Neural progenitor cell (in vitro differentiated cells): ENCODE measurements around the gene FRAS1. TPM values are rescaled to one million over a fixed set of nuclear protein-coding genes. Genes with fewer than 3 reads are reported as not detected.
A peak's percentile ranks its signal among the peaks of the same experiment; 100 is the strongest.
"Not testable (repeated sequence)": the region's sequence is repeated elsewhere in the genome, so short reads cannot be mapped to it uniquely, and the experiment has no call there.

Experiments
- DNase-seq: peaks from one replicate; pipeline ENCODE4 v3.0.0-alpha.2; 2016; ENCODE audit warnings: low spot score
- H2AFZ ChIP-seq: fragments of 200-600 bp; sonication (generic); replicated peaks from 2 replicates; pipeline ENCODE4 v1.6.1; 2016; ENCODE audit warnings: antibody characterized with exemption
- H3F3A ChIP-seq: fragments of 200-600 bp; sonication (generic); 2 replicates; pipeline ENCODE4 v1.6.1; 2016; ENCODE audit warnings: antibody characterized with exemption, low read depth
- H3K27ac ChIP-seq: fragments of 200-600 bp; sonication (generic); 2 replicates; pipeline ENCODE4 v1.5.1; 2016; ENCODE audit warnings: mild to moderate bottlenecking
- H3K27me3 ChIP-seq: fragments of 200-600 bp; sonication (generic); 2 replicates; pipeline ENCODE4 v1.6.1; 2016; ENCODE audit warnings: mild to moderate bottlenecking, moderate library complexity
- H3K36me3 ChIP-seq: fragments of 200-600 bp; sonication (generic); 2 replicates; pipeline ENCODE4 v1.5.1; 2016
- H3K4me1 ChIP-seq: fragments of 200-600 bp; sonication (generic); 2 replicates; pipeline ENCODE4 v1.6.1; 2016; ENCODE audit warnings: mixed run types
- H3K4me2 ChIP-seq: fragments of 200-600 bp; sonication (generic); 2 replicates; pipeline ENCODE4 v1.6.1; 2016
- H3K4me3 ChIP-seq: fragments of 200-600 bp; sonication (generic); 2 replicates; pipeline ENCODE4 v1.5.1; 2016
- H3K79me2 ChIP-seq: fragments of 200-600 bp; sonication (generic); 2 replicates; pipeline ENCODE4 v1.6.1; 2016; ENCODE audit warnings: low read depth
- H3K9ac ChIP-seq: fragments of 200-600 bp; sonication (generic); 2 replicates; pipeline ENCODE4 v1.6.1; 2016
- H3K9me3 ChIP-seq: fragments of 200-600 bp; sonication (generic); 2 replicates; pipeline ENCODE4 v1.5.1; 2016; ENCODE audit warnings: low read depth
- H4K20me1 ChIP-seq: fragments of 200-600 bp; sonication (generic); 2 replicates; pipeline ENCODE4 v1.6.1; 2016; ENCODE audit warnings: low read depth
- H3K27ac Mint-ChIP-seq: 3 replicates; pipeline ENCODE4 v1.8.0; 2021; ENCODE audit warnings: mixed read lengths
- H3K27me3 Mint-ChIP-seq: 2 replicates; pipeline ENCODE4 v1.8.0; 2022; ENCODE audit warnings: low read depth, mild to moderate bottlenecking, inconsistent platforms, moderate library complexity, mixed read lengths; ENCODE audit not compliant: insufficient read depth
- H3K36me3 Mint-ChIP-seq: 3 replicates; pipeline ENCODE4 v1.8.0; 2021; ENCODE audit warnings: mixed read lengths
- H3K4me1 Mint-ChIP-seq: 3 replicates; pipeline ENCODE4 v1.8.0; 2021; ENCODE audit warnings: mixed read lengths
- H3K4me3 Mint-ChIP-seq: 3 replicates; pipeline ENCODE4 v1.8.0; 2021; ENCODE audit warnings: mild to moderate bottlenecking, moderate library complexity, mixed read lengths
- H3K9me3 Mint-ChIP-seq: 3 replicates; pipeline ENCODE4 v1.8.0; 2020; ENCODE audit warnings: mixed read lengths
- EZH2 ChIP-seq: fragments of 200-600 bp; sonication (generic); IDR thresholded peaks from 2 replicates; pipeline ENCODE4 v1.6.1; 2017; ENCODE audit warnings: antibody characterized with exemption, mild to moderate bottlenecking, moderate library complexity
- EZH2phosphoT487 ChIP-seq: fragments of 200-600 bp; sonication (generic); IDR thresholded peaks from 2 replicates; pipeline ENCODE4 v1.6.1; 2017; ENCODE audit warnings: antibody characterized with exemption
- total RNA-seq: library from RNA; depleted of rRNA; stranded (reverse); fragments of >200 nt; gene quantifications from 2 replicates; pipeline ENCODE4 v1.2.3, GENCODE V29; 2015; ENCODE audit warnings: low replicate concordance
- TF ChIP-seq, protein P1 (sequence below): fragments of 200-600 bp; sonication (generic); IDR thresholded peaks from 2 replicates; pipeline ENCODE4 v1.5.1; 2017; ENCODE audit warnings: antibody characterized with exemption, mild to moderate bottlenecking

Gene FRAS1
- total RNA-seq, 1 donor from 2014 or later = 21.3 TPM

DNA sequence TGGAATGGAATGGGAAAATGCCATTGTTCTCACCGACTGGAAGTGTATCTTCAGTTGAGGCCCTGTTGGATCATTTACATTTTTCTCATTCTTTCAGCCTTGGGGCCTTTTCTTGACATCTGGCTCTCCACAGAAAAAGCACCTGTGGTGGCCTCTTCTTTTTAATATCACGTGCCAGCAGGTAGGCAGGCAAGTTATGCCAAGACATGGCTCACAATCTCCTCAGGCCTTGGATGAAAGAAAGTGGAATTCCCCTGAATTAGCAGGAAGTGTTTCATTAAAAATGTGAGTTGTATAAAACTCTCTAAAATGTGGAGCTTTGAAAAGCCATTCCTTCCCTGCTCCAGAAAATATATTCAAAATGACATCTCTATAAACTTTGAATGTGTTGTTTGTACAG is 122.1 kb downstream of the FRAS1 start:
- no peak overlapping the region for H3K4me2 ChIP-seq
- Mint-ChIP-seq H3K36me3 (peaks cover 7% of the 10 kb centered on the region), H3K4me3 (no peak overlapping the region), H3K27ac (peak overlapping the region; percentile 16), H3K4me1 (peaks cover 11% of the 10 kb centered on the region), H3K27me3 (no peaks in the 10 kb centered on the region), H3K9me3 (peaks cover 10% of the 10 kb centered on the region)
- H3F3A ChIP-seq = no peaks in the 10 kb centered on the region
- H3K9ac ChIP-seq = no peak overlapping the region
- no peaks in the 10 kb centered on the region for H3K27me3 ChIP-seq
- H3K79me2 ChIP-seq = no peaks in the 10 kb centered on the region
- no peak overlapping the region for H3K27ac ChIP-seq
- H3K4me1 ChIP-seq = peaks cover 10% of the 10 kb centered on the region
- H3K9me3 ChIP-seq = no peaks in the 10 kb centered on the region
- H3K36me3 ChIP-seq = no peaks in the 10 kb centered on the region
- TF ChIP-seq EZH2phosphoT487 (no peak), EZH2 (no peak)
- TF ChIP-seq, protein P1, sequence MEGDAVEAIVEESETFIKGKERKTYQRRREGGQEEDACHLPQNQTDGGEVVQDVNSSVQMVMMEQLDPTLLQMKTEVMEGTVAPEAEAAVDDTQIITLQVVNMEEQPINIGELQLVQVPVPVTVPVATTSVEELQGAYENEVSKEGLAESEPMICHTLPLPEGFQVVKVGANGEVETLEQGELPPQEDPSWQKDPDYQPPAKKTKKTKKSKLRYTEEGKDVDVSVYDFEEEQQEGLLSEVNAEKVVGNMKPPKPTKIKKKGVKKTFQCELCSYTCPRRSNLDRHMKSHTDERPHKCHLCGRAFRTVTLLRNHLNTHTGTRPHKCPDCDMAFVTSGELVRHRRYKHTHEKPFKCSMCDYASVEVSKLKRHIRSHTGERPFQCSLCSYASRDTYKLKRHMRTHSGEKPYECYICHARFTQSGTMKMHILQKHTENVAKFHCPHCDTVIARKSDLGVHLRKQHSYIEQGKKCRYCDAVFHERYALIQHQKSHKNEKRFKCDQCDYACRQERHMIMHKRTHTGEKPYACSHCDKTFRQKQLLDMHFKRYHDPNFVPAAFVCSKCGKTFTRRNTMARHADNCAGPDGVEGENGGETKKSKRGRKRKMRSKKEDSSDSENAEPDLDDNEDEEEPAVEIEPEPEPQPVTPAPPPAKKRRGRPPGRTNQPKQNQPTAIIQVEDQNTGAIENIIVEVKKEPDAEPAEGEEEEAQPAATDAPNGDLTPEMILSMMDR = no peak
- no peak overlapping the region for H2AFZ ChIP-seq
- H3K4me3 ChIP-seq = no peak overlapping the region
- no peak for DNase-seq
- no peaks in the 10 kb centered on the region for H4K20me1 ChIP-seq

GRCh38 chr4:78181681-78182234 is 124.6 kb downstream of the FRAS1 start:
- H3K27ac ChIP-seq, H3K4me2 ChIP-seq, H3F3A ChIP-seq, H3K9me3 Mint-ChIP-seq, H3K27ac Mint-ChIP-seq, H3K4me1 ChIP-seq, DNase-seq, H3K9me3 ChIP-seq, H3K36me3 Mint-ChIP-seq, H4K20me1 ChIP-seq, H3K27me3 ChIP-seq, H3K36me3 ChIP-seq, H2AFZ ChIP-seq, H3K4me3 Mint-ChIP-seq, H3K4me1 Mint-ChIP-seq, H3K9ac ChIP-seq, H3K27me3 Mint-ChIP-seq, H3K4me3 ChIP-seq, H3K79me2 ChIP-seq: not testable (repeated sequence)

- Mint-ChIP-seq H3K4me1 (peaks cover 4% of the 10 kb centered on the region), H3K9me3 (peaks cover 8% of the 10 kb centered on the region), H3K4me3 (no peak overlapping the region), H3K27ac (no peak overlapping the region), H3K36me3 (peaks cover 7% of the 10 kb centered on the region), H3K27me3 (peaks cover under 1% of the 10 kb centered on the region)
- H2AFZ ChIP-seq = no peak overlapping the region
- no peak for DNase-seq
- no peaks in the 10 kb centered on the region for H3K79me2 ChIP-seq
- no peaks in the 10 kb centered on the region for H3K36me3 ChIP-seq
- H3K9ac ChIP-seq = no peak overlapping the region
- H3K4me1 ChIP-seq = no peaks in the 10 kb centered on the region
- no peak overlapping the region for H3K4me3 ChIP-seq
- TF ChIP-seq, protein P1 = no peak
- TF ChIP-seq EZH2phosphoT487 (no peak), EZH2 (no peak)
- no peaks in the 10 kb centered on the region for H3K27me3 ChIP-seq
- H4K20me1 ChIP-seq = no peaks in the 10 kb centered on the region
- no peaks in the 10 kb centered on the region for H3K9me3 ChIP-seq
- no peak overlapping the region for H3K4me2 ChIP-seq
- no peak overlapping the region for H3K27ac ChIP-seq
- H3F3A ChIP-seq = no peaks in the 10 kb centered on the region
These were observed 127.5 kb downstream of the FRAS1 start for GRCh38 chr4:78184584-78184983.

DNA sequence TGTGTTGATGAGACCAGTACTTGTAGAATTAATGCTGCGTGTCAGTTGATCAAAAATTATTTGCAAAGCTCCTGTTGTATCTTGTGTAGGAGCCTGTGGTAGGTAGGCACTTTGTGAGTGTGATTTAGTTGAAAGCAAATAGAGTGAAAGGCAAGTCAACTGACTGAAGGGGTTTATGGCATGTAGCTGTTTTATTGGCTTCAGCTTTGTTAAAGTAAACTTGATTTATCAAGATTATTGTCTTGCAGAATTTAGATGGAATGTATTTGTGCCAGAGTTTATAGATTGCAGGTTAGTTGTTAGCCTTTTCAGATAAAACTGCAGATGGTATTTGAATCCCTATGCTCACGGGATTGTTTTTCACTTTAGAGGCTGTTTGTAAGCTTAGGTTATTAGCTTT is 128.0 kb downstream of the FRAS1 start:
- H3K4me2 ChIP-seq = no peak overlapping the region
- no peak overlapping the region for H2AFZ ChIP-seq
- H3K9me3 ChIP-seq = no peaks in the 10 kb centered on the region
- no peak for TF ChIP-seq EZH2phosphoT487
- TF ChIP-seq, protein P1 = no peak
- no peak for TF ChIP-seq EZH2
- H3K4me1 ChIP-seq = no peaks in the 10 kb centered on the region
- H3K79me2 ChIP-seq = no peaks in the 10 kb centered on the region
- H3F3A ChIP-seq = no peaks in the 10 kb centered on the region
- Mint-ChIP-seq H3K4me3 (no peak overlapping the region), H3K4me1 (peaks cover 6% of the 10 kb centered on the region), H3K9me3 (peaks cover 8% of the 10 kb centered on the region), H3K27me3 (peaks cover 2% of the 10 kb centered on the region), H3K36me3 (peaks cover 7% of the 10 kb centered on the region), H3K27ac (no peak overlapping the region)
- H3K36me3 ChIP-seq = no peaks in the 10 kb centered on the region
- no peaks in the 10 kb centered on the region for H4K20me1 ChIP-seq
- H3K27ac ChIP-seq = no peak overlapping the region
- no peaks in the 10 kb centered on the region for H3K27me3 ChIP-seq
- H3K9ac ChIP-seq = no peak overlapping the region
- no peak overlapping the region for H3K4me3 ChIP-seq
- no peak for DNase-seq
